Peyer's patch (tissue), 4 donors: Measurements from ENCODE around the gene DEUP1. TPM values are rescaled to one million over a fixed set of nuclear protein-coding genes. Genes with fewer than 3 reads are reported as not detected.

Source experiments
- DNase-seq, 3 donors: peaks; one replicate each; pipeline ENCODE4 v3.0.0-alpha.2; 2017 to 2019
- H3K27ac ChIP-seq, 4 donors: fragments of 200-600 bp; sonication (generic); one replicate each; pipeline ENCODE4 v1.5.1; 2016 to 2019
- H3K27me3 ChIP-seq, 2 donors: fragments of 200-600 bp; sonication (generic); one replicate each; pipeline ENCODE4 v1.5.1; 2019
- H3K36me3 ChIP-seq, 3 donors: fragments of 200-600 bp; sonication (generic); one replicate each; pipeline ENCODE4 v1.5.1; 2016 to 2019
- H3K4me1 ChIP-seq, 4 donors: fragments of 200-600 bp; sonication (generic); one replicate each; pipeline ENCODE4 v1.5.1; 2016 to 2019
- H3K4me3 ChIP-seq, 4 donors: fragments of 200-600 bp; sonication (generic); 1 replicate in 3 of 4; 2 replicates in 1 of 4; pipeline ENCODE4 v1.5.1; 2016 to 2019; ENCODE audit warnings: mild to moderate bottlenecking in 1 of 4
- H3K9me3 ChIP-seq, 4 donors: fragments of 200-600 bp; sonication (generic); one replicate each; pipeline ENCODE4 v1.5.1; 2016 to 2019; ENCODE audit warnings: mild to moderate bottlenecking in 1 of 4
- CTCF ChIP-seq, 6 experiments: fragments of 450-650 bp in 4 of 6; fragments of 200-600 bp in 2 of 6; sonication (generic) in 1 of 6; IDR thresholded peaks; one replicate each; pipeline ENCODE4 v1.5.1; 2017 to 2019; ENCODE audit warnings: antibody characterized with exemption in 6 of 6, mild to moderate bottlenecking in 3 of 6, moderate library complexity in 1 of 6
- POLR2A ChIP-seq, 2 donors: fragments of 450-650 bp; IDR thresholded peaks; one replicate each; pipeline ENCODE4 v1.5.1; 2017; ENCODE audit warnings: antibody characterized with exemption in 2 of 2, mild to moderate bottlenecking in 2 of 2, moderate library complexity in 2 of 2
- total RNA-seq, 4 donors: library from RNA; depleted of rRNA; stranded (reverse); fragments of >200 nt; gene quantifications; one replicate each; pipeline ENCODE4 v1.1.0, GENCODE V29; 2016

Gene DEUP1
- total RNA-seq, 4 donors from 2014 or later = not detected

- Histone ChIP-seq H3K9me3 (no peaks in the 10 kb centered on the region), H3K27me3 (no peaks in the 10 kb centered on the region), H3K27ac (no peak overlapping the region), H3K4me3 (peak overlapping the region; percentile 11 to 44 (median 34)), H3K4me1 (peaks cover 0 to 7% (median 0%) of the 10 kb centered on the region in 4 donors), H3K36me3 (no peaks in the 10 kb centered on the region)
- DNase-seq = no peak
- TF ChIP-seq POLR2A (IDR thresholded peaks at IDR 0.05) (no peak), CTCF (IDR thresholded peaks at IDR 0.05) (no peak)
These were observed 551 bp upstream of the DEUP1 start for GRCh38 chr11:93329936-93330445.

GRCh38 chr11:93340223-93340622 lies 9.7 kb downstream of the DEUP1 start:
- TF ChIP-seq CTCF (IDR thresholded peaks at IDR 0.05) = no peak
- no peak for TF ChIP-seq POLR2A (IDR thresholded peaks at IDR 0.05)

GRCh38 chr11:93344855-93345333 lies 14.4 kb downstream of the DEUP1 start:
- H3K4me1 ChIP-seq = no peaks in the 10 kb centered on the region
- no peaks in the 10 kb centered on the region for H3K36me3 ChIP-seq
- no peak overlapping the region for H3K4me3 ChIP-seq
- no peak for DNase-seq
- no peak overlapping the region for H3K27ac ChIP-seq
- TF ChIP-seq CTCF (IDR thresholded peaks at IDR 0.05) = no peak
- no peaks in the 10 kb centered on the region for H3K27me3 ChIP-seq
- no peaks in the 10 kb centered on the region for H3K9me3 ChIP-seq

More at GRCh38 chr11:93340223-93340622, 9.7 kb downstream of the DEUP1 start:
- no peak for DNase-seq
- H3K27me3 ChIP-seq = no peaks in the 10 kb centered on the region
- H3K4me3 ChIP-seq = no peak overlapping the region
- H3K4me1 ChIP-seq = no peaks in the 10 kb centered on the region
- no peak overlapping the region for H3K27ac ChIP-seq
- no peaks in the 10 kb centered on the region for H3K9me3 ChIP-seq
- H3K36me3 ChIP-seq = no peaks in the 10 kb centered on the region

GRCh38 chr11:93348930-93349329 lies 18.4 kb downstream of the DEUP1 start:
- no peaks in the 10 kb centered on the region for H3K9me3 ChIP-seq
- H3K27me3 ChIP-seq = no peaks in the 10 kb centered on the region
- TF ChIP-seq POLR2A (IDR thresholded peaks at IDR 0.05) (no peak), CTCF (IDR thresholded peaks at IDR 0.05) (no peak)
- H3K36me3 ChIP-seq = no peaks in the 10 kb centered on the region
- H3K4me3 ChIP-seq = no peak overlapping the region
- no peak for DNase-seq
- no peaks in the 10 kb centered on the region for H3K4me1 ChIP-seq
- H3K27ac ChIP-seq = no peak overlapping the region

- H3K27me3 ChIP-seq = no peaks in the 10 kb centered on the region
- no peaks in the 10 kb centered on the region for H3K36me3 ChIP-seq
- no peak for DNase-seq
- no peaks in the 10 kb centered on the region for H3K9me3 ChIP-seq
- H3K4me1 ChIP-seq = no peaks in the 10 kb centered on the region
- no peak overlapping the region for H3K4me3 ChIP-seq
- no peak for TF ChIP-seq POLR2A (IDR thresholded peaks at IDR 0.05)
- no peak for TF ChIP-seq CTCF (IDR thresholded peaks at IDR 0.05)
- no peak overlapping the region for H3K27ac ChIP-seq
These were observed 20.3 kb downstream of the DEUP1 start for GRCh38 chr11:93350835-93351234.

GRCh38 chr11:93359396-93359795 lies 28.9 kb downstream of the DEUP1 start:
- no peaks in the 10 kb centered on the region for H3K9me3 ChIP-seq
- H3K4me1 ChIP-seq = no peaks in the 10 kb centered on the region
- H3K36me3 ChIP-seq = no peaks in the 10 kb centered on the region
- no peak overlapping the region for H3K27ac ChIP-seq
- no peak overlapping the region for H3K4me3 ChIP-seq
- H3K27me3 ChIP-seq = no peaks in the 10 kb centered on the region
- TF ChIP-seq CTCF (IDR thresholded peaks at IDR 0.05) = no peak
- TF ChIP-seq POLR2A (IDR thresholded peaks at IDR 0.05) = no peak
- no peak for DNase-seq
